GM23338 (cell line): ENCODE results near the gene RFX4. TPM values are rescaled to one million over a fixed set of nuclear protein-coding genes. Genes with fewer than 3 reads are reported as not detected.

ENCODE experiments used
- ATAC-seq: fragments of 200-7000 bp; cut with Tn5 transposase; 3 replicates; pipeline ENCODE4 v1.9.1; 2020
- DNase-seq: peaks from one replicate; pipeline ENCODE4 v3.0.0-alpha.2; 2015; ENCODE audit warnings: low spot score
- H2AFZ ChIP-seq: fragments of 200-600 bp; sonication (generic); 2 replicates; pipeline ENCODE4 v1.8.0; 2016; ENCODE audit warnings: antibody characterized with exemption, mild to moderate bottlenecking, moderate library complexity
- H3F3A ChIP-seq: fragments of 200-600 bp; sonication (generic); replicated peaks from 2 replicates; pipeline ENCODE4 v1.8.0; 2017; ENCODE audit warnings: antibody characterized with exemption, mixed run types, low read depth
- H3K27ac ChIP-seq: fragments of 200-600 bp; sonication (generic); 2 replicates; pipeline ENCODE4 v1.6.1; 2016; ENCODE audit warnings: low read depth
- H3K27me3 ChIP-seq: fragments of 200-600 bp; sonication (generic); 2 replicates; pipeline ENCODE4 v1.8.0; 2016; ENCODE audit warnings: mild to moderate bottlenecking, mixed run types, moderate library complexity; ENCODE audit not compliant: insufficient read depth
- H3K36me3 ChIP-seq: fragments of 200-600 bp; sonication (generic); 2 replicates; pipeline ENCODE4 v1.8.0; 2016; ENCODE audit warnings: mild to moderate bottlenecking; ENCODE audit not compliant: insufficient read depth
- H3K4me1 ChIP-seq: fragments of 200-600 bp; sonication (generic); 2 replicates; pipeline ENCODE4 v1.8.0; 2016; ENCODE audit warnings: mild to moderate bottlenecking, moderate library complexity; ENCODE audit not compliant: insufficient read depth
- H3K4me2 ChIP-seq: fragments of 200-600 bp; sonication (generic); 2 replicates; pipeline ENCODE4 v1.7.1; 2017; ENCODE audit warnings: mixed run types
- H3K4me3 ChIP-seq: fragments of 200-600 bp; sonication (generic); 2 replicates; pipeline ENCODE4 v1.6.1; 2016; ENCODE audit warnings: mixed run types
- H3K79me2 ChIP-seq: fragments of 200-600 bp; sonication (generic); replicated peaks from 2 replicates; pipeline ENCODE4 v1.8.0; 2017; ENCODE audit warnings: mild to moderate bottlenecking; ENCODE audit not compliant: insufficient read depth
- H3K9me2 ChIP-seq: fragments of 200-600 bp; sonication (generic); 2 replicates; pipeline ENCODE4 v1.8.0; 2017; ENCODE audit not compliant: insufficient read depth
- H4K20me1 ChIP-seq: fragments of 200-600 bp; sonication (generic); replicated peaks from 2 replicates; pipeline ENCODE4 v1.8.0; 2017; ENCODE audit warnings: mild to moderate bottlenecking; ENCODE audit not compliant: insufficient read depth
- H3K27ac Mint-ChIP-seq: 2 replicates; pipeline ENCODE4 v1.8.0; 2020; ENCODE audit warnings: inconsistent platforms, mild to moderate bottlenecking, moderate library complexity, mixed read lengths
- H3K27me3 Mint-ChIP-seq: 3 replicates; pipeline ENCODE4 v1.8.0; 2022; ENCODE audit warnings: low read depth, mild to moderate bottlenecking, moderate library complexity, mixed read lengths, inconsistent platforms; ENCODE audit not compliant: insufficient read depth, poor library complexity
- H3K36me3 Mint-ChIP-seq: 3 replicates; pipeline ENCODE4 v1.8.0; 2021; ENCODE audit warnings: low read depth, mild to moderate bottlenecking, inconsistent platforms, moderate library complexity, mixed read lengths
- H3K4me1 Mint-ChIP-seq: 3 replicates; pipeline ENCODE4 v1.8.0; 2020; ENCODE audit warnings: mild to moderate bottlenecking, inconsistent platforms, mixed read lengths
- H3K4me3 Mint-ChIP-seq: 3 replicates; pipeline ENCODE4 v1.8.0; 2021; ENCODE audit warnings: moderate library complexity, mild to moderate bottlenecking, inconsistent platforms, mixed read lengths
- H3K9me3 Mint-ChIP-seq: 3 replicates; pipeline ENCODE4 v1.8.0; 2020; ENCODE audit warnings: moderate library complexity, mild to moderate bottlenecking, inconsistent platforms, mixed read lengths
- CREB1 ChIP-seq: fragments of 250-450 bp; sonication (Bioruptor Pico); IDR thresholded peaks from 2 replicates; pipeline ENCODE4 v1.5.0; 2020; ENCODE audit warnings: low read depth, mild to moderate bottlenecking, moderate library complexity
- CTCF ChIP-seq, 2 experiments: fragments of 200-600 bp in 1 of 2; sonication (generic) in 1 of 2; conservative IDR thresholded peaks; 2 replicates each; pipeline versions ENCODE4 v1.5.1 to v1.6.1; 2016 to 2017; ENCODE audit warnings: antibody characterized with exemption in 2 of 2, low read depth in 2 of 2, mild to moderate bottlenecking in 2 of 2, moderate library complexity in 1 of 2
- ETS1 ChIP-seq: IDR thresholded peaks from 2 replicates; pipeline ENCODE4 v1.6.1; 2016; ENCODE audit warnings: antibody characterized with exemption
- EZH2 ChIP-seq: fragments of 200-600 bp; sonication (generic); IDR thresholded peaks from one replicate; pipeline ENCODE4 v1.8.0; 2017; ENCODE audit warnings: antibody characterized with exemption, mild to moderate bottlenecking, low read depth; ENCODE audit not compliant: unreplicated experiment
- EZH2phosphoT487 ChIP-seq: fragments of 200-600 bp; sonication (generic); IDR thresholded peaks from one replicate; pipeline ENCODE4 v1.8.1; 2018; ENCODE audit warnings: antibody characterized with exemption; ENCODE audit not compliant: unreplicated experiment
- JUNB ChIP-seq: IDR thresholded peaks from one replicate; pipeline ENCODE4 v1.6.1; 2016; ENCODE audit warnings: antibody characterized with exemption; ENCODE audit not compliant: unreplicated experiment
- NANOG ChIP-seq: IDR thresholded peaks from 2 replicates; pipeline ENCODE4 v1.6.1; 2016; ENCODE audit warnings: antibody characterized with exemption, borderline replicate concordance
- POLR2AphosphoS5 ChIP-seq: IDR thresholded peaks from 2 replicates; pipeline ENCODE4 v1.6.1; 2016; ENCODE audit warnings: antibody characterized with exemption, low read depth
- REST ChIP-seq: IDR thresholded peaks from one replicate; pipeline ENCODE4 v1.6.1; 2018; ENCODE audit warnings: antibody characterized with exemption; ENCODE audit not compliant: unreplicated experiment
- STAT1 ChIP-seq: IDR thresholded peaks from one replicate; pipeline ENCODE4 v1.6.1; 2016; ENCODE audit warnings: antibody characterized with exemption; ENCODE audit not compliant: unreplicated experiment
- ZNF114 ChIP-seq: fragments of 250-450 bp; sonication (Bioruptor Pico); IDR thresholded peaks from 2 replicates; pipeline ENCODE4 v1.5.0; 2020; ENCODE audit warnings: mild to moderate bottlenecking, moderate library complexity
- ZNF331 ChIP-seq: fragments of 250-450 bp; sonication (Bioruptor Pico); IDR thresholded peaks from 2 replicates; pipeline ENCODE4 v1.5.0; 2020; ENCODE audit warnings: low read depth, mild to moderate bottlenecking, moderate library complexity
- ZNF462 ChIP-seq: fragments of 250-450 bp; sonication (Bioruptor Pico); IDR thresholded peaks from 2 replicates; pipeline ENCODE4 v1.5.0; 2020; ENCODE audit warnings: mild to moderate bottlenecking, moderate library complexity
- polyA plus RNA-seq: library from polyadenylated mRNA; unstranded; fragments of >200 nt; fragmentation: Nextera tagmentation; extraction: Ambion mirVana; gene quantifications from 2 replicates; pipeline ENCODE4 v1.2.1, GENCODE V29; 2016
- total RNA-seq: library from RNA; depleted of rRNA; stranded (reverse); fragments of >200 nt; shearing (Covaris generic); gene quantifications from 2 replicates; pipeline ENCODE4 v1.2.3, GENCODE V29; 2014

Gene RFX4
- total and polyA plus RNA-seq, 2 experiments from 2014 or later: 0.23 TPM; not detected in 1

- peaks cover 6% of the 10 kb centered on the region for H3K27me3 Mint-ChIP-seq
- H3K79me2 ChIP-seq: no peaks in the 10 kb centered on the region
- no peak overlapping the region for H3K27ac Mint-ChIP-seq
- peak overlapping the region; percentile 18; the same call in 1 of the 2 replicates for H3K4me2 ChIP-seq
- H3K36me3 ChIP-seq: no peaks in the 10 kb centered on the region
- no peak overlapping the region for H3K4me3 ChIP-seq
- no peak overlapping the region for H3K4me3 Mint-ChIP-seq
- no peaks in the 10 kb centered on the region for H3K36me3 Mint-ChIP-seq
- no peak overlapping the region for H2AFZ ChIP-seq
- no peaks in the 10 kb centered on the region for H3K27me3 ChIP-seq
- H3F3A ChIP-seq: no peaks in the 10 kb centered on the region
- H3K4me1 ChIP-seq: peaks cover 36% of the 10 kb centered on the region
- no peaks in the 10 kb centered on the region for H3K9me3 Mint-ChIP-seq
- no peak for ATAC-seq
- TF ChIP-seq EZH2phosphoT487 (no peak), NANOG (no peak), STAT1 (no peak), REST (no peak), ZNF331 (CRISPR knock-in tag) (no peak), CREB1 (CRISPR knock-in tag) (no peak), CTCF (conservative IDR thresholded peaks at IDR 0.05; ENCODE audit: low read depth in 2 of 2) (no peak), EZH2 (no peak), ZNF462 (CRISPR knock-in tag) (no peak), ZNF114 (CRISPR knock-in tag) (no peak), POLR2AphosphoS5 (no peak), ETS1 (no peak), JUNB (no peak)
- DNase-seq: no peak
- no peaks in the 10 kb centered on the region for H3K9me2 ChIP-seq
- H4K20me1 ChIP-seq: no peaks in the 10 kb centered on the region
- H3K27ac ChIP-seq: no peak overlapping the region
- peaks cover 52% of the 10 kb centered on the region for H3K4me1 Mint-ChIP-seq
These were observed 158.4 kb downstream of the RFX4 start for GRCh38 chr12:106741247-106741646.
